ENCODE data around the gene ING1.
"Not testable (repeated sequence)": the region's sequence is repeated elsewhere in the genome, so short reads cannot be mapped to it uniquely, and the experiment has no call there.

ING1 gene

DNA sequence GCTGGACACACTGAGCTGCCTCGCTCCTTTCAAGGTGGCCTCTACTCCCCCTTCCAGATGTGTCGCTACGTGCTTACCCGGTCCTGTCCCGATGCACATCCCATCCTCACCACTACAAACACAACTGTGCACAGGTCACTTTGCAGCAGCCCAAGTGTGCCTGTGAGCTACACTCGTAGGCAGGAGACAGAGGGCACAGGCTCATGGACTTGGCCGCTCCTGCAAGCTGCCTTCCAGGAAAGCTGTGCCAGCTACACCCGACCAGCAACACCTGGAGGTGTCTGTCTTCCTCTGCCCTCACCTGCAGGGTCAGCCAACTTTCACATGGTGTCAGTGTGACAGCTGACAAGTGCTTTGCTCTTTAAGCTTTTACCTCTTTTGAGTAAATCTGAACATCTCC lies 23.0 kb upstream of the ING1 start:
- in situ Hi-C loops (cut with MboI; ENCODE audit: low sequenced_read_pairs), result no loop called here

DNA sequence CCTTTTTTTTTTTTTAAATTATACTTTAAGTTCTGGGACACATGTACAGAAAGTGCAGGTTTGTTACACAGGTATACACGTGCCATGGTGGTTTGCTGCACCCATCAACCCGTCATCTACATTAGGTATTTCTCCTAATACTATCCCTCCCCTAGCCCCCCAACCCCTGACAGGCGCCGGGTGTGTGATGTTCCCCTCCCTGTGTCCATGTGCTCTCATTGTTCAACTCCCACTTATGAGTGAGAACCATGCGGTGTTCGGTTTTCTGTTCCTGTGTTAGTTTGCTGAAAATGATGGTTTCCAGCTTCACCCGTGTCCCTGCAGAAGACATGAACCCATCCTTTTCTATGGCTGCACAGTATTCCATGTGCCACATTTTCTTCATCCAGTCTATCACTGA lies 17.7 kb upstream of the ING1 start:
- in situ Hi-C loops (cut with MboI; ENCODE audit: low sequenced_read_pairs), result not testable (repeated sequence)

DNA sequence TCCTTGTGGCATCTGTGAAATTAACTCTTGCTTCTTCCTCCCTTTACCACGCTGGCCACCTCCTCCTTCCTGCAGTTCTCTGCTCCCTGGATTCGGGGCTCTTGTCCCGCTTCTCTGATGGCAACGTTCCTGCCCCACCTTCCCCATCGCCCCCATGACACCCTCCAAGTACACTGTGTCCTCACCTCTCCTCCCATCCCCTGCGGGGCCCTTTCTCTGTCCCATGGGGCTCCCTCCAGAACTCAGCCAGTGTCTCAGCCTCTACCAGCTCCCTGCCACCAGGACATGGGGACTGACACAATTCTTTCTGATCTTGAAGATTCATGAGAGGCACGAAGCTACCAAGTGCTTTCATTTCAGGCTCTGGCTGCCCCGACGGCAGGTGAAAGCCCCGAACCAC lies 16.7 kb upstream of the ING1 start:
- in situ Hi-C loops (cut with MboI; ENCODE audit: low sequenced_read_pairs), result no loop called here

DNA sequence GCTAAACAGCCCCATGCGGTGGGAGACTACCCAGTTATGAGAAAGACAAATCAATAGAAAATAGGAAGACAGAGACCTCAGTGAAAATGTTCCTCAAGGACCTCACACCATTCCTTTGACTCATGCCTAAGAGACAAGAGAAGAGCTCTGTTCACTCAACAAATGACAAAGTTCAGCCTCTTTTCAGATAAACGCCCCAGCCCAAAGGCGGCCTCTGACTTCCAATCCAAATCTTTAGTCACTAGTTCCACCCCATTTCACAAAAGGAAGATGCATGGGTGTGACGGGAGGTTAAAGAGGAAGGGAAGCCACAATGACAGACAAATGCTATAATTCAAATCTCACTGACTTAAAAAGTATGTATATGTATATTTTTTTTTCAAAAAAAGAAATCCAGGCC lies 15.7 kb upstream of the ING1 start:
- in situ Hi-C loops (cut with MboI; ENCODE audit: low sequenced_read_pairs), result no loop called here

DNA sequence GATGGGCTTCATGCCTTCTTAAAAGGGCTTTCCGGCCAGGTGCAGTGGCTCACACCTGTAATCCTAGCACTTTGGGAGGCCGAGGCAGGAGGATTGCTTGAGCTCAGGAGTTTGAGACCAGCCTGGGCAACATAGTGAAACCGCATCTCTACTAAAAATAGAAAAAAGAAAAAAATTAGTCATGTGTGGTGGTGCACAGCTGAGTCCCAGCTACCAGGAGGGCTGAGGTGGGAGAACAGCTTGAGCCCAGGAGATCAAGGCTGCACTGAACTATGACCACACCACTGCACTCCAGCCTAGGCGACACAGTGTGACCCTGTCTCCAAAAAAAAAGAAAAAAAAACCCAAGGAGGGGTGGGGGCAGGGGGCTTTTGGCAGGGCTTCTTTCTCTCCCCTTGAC lies 14.8 kb upstream of the ING1 start:
- in situ Hi-C loops (cut with MboI; ENCODE audit: low sequenced_read_pairs), result no loop called here

DNA sequence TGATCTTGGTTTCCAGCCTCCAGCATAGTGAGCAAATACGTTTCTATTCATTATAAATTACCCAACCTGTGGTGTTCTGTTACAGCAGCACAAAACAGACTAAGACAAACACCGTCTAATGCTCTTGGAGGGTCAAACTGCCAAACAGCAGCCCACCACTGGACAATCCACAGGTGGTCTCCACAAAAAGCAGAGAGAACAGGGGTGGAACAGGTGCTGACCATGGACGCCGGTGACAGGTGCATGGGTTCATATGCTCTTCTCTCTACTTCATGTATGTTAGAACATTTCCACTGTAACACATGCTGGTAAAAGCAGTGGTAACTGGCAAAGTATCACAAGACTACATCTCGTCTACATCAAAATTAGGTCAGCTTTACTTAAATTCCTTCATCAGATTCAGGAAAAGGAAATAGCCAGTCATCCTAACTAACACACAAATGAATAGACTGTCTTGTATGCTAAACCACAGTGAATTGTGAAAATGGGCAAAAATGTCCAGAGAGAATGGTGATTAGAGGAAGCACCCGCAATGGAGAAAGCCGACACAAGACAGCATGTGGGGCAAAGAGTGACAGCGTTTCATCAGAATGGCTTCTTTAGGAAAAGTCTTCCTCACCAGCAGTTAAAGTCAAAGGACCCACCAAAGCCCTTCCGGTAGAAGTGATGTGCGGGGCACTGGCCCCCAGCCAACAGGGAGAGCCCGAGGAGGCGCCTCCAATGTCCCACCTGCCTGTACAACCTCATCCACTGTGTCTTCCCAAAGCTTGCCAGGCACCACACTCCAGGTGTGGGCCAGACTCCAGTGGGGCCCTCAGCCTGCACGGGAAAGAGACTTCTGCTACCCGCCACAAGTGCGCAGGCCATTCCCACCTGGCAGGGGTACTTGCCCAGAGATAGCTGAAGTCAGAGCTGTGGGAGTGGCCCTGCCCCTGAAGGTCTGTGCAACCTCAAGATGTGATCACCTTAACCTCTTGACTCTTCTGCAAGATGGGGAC lies 14.1 kb upstream of the ING1 start:
- in situ Hi-C loops (cut with MboI; ENCODE audit: low sequenced_read_pairs), result no loop called here

DNA sequence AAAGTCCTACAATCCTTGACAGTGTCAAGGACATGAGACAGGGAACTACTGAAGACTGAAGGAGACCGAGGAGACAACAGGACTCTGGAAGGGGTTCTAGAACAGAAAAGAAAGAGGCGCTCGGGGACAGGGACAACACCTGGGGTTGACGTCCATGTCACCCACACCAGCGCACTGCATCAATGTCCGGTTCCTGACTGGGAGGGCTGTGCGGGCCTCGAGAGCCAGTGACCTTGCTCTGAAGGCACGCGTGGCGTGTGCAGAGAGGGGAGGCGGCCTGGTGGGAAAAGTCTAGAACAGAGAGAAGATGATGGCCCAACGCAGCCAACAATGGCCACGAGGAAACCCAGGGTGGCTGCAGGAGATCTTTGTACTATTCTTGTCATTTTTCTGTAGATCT lies 13.3 kb upstream of the ING1 start:
- in situ Hi-C loops (cut with MboI; ENCODE audit: low sequenced_read_pairs), result no loop called here

DNA sequence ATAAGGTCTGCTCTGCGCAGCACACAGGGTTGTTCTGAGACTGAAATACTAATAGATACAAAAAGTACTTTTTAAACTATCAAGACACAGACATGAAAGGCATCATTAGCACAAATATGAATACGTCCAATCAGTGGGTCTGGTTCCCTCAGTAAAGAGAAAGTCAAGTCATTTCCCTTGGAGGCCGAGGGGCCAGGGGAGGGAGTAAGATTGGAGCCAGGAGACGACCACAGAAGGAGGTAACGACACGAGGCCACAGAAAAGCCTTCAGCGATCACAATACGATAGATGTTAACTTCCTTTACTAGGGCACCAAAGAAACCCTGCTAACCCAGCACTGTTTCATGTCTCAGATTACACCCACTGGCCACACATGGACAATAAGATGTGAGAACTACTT lies 12.9 kb upstream of the ING1 start:
- in situ Hi-C loops (cut with MboI; ENCODE audit: low sequenced_read_pairs), result no loop called here

DNA sequence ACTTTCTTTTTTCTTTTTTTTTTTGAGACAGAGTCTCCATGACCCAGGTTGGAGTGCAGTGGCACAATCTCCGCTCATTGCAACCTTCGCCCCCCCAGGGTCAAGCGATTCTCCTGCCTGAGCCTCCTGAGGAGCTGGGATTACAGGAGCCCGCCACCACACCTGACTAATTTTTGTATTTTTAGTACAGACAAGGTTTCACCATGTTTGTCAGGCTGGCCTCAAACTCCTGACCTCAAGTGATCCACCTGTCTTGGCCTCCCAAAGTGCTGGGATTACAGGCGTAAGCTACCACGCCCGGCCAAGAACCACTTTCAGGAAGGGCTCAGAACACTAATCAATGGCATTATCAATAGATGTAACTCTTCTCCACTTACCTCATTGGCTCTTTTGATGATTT lies 12.4 kb upstream of the ING1 start:
- in situ Hi-C loops (cut with MboI; ENCODE audit: low sequenced_read_pairs), result not testable (repeated sequence)

DNA sequence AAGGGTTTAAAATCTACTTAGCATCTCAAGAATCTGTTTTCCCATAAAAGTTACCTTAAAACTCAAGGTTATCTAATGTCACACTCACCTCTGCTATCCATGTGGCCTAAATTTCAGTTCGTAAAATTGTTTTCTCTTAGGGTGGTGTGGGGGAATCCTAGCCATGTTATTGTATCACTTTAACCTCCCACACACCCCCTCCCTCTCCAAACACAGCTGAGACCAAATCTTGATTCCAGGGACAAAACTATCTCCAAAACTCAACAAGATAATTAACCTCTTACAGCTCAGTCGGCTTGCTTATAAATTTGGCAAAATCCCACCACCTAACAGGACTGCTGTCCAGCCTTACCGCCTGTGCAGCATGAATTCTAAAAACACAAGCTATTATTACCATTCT lies 11.4 kb upstream of the ING1 start:
- in situ Hi-C loops (cut with MboI; ENCODE audit: low sequenced_read_pairs), result no loop called here

DNA sequence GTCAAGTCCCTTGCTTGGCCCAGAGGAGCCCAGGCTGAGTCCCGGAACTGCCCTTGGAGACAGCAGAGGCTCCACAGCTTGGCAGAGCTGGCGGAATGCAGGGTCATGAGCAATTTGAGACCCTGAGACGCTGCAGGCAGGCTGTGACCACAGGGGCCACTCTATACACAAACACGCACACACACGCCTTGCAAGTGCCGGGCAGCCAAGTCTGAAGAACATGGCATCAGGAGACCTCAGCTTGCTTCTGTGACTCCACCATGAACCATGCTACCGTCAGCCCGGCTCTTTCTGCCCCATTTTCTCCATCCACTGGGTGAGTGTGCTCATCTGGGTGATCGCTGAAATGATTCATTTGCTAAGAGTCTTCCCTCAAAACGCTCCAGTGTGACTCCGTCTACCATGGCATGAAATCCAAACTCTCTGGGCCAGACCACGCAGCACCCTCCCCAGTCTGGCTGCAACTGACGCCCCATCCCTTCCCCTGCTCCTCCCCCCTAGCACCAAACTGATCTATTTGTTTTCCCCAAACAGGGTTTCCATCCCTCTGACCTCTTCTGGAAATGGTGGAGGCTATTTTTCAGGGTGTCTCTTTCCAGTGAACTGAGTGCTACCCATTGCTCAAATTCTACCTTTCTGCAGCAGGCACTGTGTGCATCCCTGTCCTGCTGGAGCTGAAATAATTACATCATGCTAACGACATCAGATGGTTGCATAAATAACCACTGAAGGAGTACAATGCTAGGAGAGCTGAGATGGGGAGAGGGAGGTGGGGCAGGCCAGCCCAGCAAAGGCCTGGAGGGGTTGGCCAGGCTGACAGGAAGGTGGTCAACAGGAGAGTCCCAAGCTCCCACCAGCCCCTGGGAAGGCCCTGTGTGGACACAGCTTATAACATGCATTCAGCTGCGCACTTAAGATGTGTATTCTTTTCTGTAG lies 10.6 kb upstream of the ING1 start:
- in situ Hi-C loops (cut with MboI; ENCODE audit: low sequenced_read_pairs), result no loop called here

DNA sequence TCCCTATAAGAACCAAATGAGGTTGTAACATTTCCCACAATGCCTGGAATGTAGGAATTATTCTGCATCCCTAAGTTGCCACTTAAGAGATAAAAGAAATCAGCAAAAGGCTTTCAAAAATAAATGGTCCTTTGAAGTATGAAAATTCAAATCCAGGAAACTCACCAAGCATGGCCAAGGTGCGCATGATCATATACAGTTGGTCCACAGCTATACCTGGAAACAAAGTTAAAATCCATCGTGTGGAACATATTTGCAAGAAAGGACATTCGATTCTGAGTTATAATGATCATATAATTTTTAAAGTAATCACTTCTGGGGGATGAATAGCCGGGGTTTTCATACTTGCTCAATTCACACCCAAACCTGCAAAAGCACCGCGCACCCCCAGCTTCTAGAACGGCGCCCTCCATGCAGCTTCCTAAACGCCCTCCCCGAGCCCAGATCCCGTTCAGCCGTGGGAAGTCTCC lies 8.1 kb upstream of the ING1 start:
- in situ Hi-C loops (cut with MboI; ENCODE audit: low sequenced_read_pairs), result no loop called here

DNA sequence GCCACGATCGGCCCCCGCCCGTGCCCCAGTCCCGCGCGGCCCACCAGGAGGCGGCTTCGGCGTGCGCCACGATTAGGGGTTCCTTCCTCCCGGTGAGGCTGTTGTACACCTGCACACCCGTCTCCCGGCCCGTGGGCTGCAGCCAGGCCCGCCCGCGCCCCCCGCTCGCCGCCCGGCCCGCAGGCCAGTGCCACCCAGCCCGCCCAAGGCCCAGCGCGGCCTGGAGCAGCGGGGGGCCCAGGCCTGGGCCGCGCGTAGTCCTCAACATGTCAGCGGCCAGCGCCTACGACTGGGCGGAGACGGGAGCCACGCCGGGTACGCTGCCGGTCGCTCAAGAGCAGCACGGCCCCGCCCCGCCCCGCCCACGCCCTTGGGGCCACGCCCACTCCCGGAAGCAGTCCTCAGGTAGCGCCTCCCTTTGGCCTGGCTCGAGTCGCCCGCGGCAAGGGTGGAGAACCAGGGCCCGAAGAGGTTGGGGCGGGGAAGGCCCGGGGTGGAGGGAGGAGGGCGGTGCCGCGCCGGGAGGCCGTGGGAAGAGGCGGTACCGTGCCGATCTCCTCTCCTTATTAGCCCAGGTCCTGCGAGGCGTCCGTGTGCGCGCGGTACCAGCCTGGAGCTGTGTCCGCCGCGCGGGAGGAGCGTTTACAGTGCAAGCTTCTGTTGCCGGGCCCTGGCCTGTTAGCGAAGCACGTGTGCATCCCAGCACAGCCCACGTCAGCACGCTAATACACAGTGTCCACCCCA lies 7.5 kb upstream of the ING1 start, which contains the start of gene CARS2:
TSS of gene CARS2 (minus strand) at position 291 of the 744 bp plus-strand sequence. CDS start at position 268, 23 bp downstream.
- in situ Hi-C loops (cut with MboI; ENCODE audit: low sequenced_read_pairs), result no loop called here

DNA sequence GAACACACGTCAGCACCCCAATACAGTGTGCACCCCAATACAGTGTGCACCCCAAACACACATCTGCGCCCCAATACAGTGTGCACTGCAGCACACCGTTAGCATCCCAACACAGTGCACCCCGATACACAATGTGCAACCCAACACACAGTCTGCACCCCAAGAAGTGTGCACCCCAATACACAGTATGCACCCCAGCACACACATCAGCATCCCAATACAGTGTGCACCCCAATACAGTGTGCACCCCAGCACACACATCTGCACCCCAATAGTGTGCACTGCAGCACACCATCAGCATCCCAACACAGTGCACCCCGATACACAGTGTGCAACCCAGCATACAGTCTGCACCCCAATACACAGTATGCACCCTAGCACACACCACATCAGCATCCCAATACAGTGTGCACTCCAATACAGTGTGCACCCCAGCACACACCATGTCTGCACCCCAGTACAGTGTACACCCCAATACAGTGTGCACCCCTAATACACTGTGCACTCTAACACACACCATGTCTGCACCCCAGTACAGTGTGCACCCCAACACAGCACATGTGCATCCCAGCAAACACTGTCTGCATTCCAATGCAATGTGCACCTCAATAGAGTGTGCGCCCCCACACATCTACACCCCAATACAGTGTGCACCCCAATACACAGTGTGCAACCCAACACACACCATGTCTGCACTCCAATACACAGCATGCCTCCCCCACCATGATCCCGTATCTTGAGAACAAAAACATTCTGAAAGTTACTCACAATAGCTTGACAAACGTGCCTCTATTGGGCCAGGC lies 6.7 kb upstream of the ING1 start:
- in situ Hi-C loops (cut with MboI; ENCODE audit: low sequenced_read_pairs), result no loop called here

DNA sequence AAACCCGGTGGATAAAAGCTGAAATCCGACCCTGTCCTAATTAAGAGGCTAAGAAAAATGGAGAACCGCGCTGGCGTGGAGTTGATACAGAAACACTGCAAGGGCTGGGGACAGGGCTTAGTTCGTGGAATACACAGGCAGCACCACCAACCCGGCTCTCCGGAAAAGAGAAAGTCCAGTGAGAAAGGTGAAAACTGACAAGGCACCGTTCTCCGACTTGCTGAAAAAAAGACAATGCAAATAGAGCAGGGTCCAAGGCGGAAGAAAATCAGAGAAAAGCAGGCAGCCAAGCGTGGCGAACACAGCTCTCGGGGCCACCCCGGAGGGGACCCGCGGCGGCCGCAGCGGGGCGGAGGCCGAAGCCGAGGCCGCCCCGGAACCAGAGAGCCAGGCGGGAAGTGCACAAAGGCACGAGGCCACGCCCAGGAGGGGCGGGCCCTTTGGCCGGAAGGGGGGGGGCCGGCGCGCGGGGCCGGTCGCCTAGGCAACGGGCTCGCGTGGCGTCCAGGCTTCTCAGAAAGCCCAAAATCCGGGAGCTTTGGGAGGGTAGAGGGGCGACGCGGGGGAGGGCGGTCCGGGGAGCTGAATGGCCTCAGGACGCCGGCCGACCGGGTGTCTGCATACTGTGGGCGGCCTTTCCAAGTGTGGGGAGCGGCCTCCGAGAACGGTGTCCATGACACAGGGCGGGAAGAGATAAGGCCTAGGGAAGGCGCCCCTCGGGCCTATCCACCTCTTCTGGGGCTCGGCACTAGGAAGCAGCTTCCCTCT lies 1.2 kb upstream of the ING1 start:
- in situ Hi-C loops (cut with MboI; ENCODE audit: low sequenced_read_pairs), result no loop called here

DNA sequence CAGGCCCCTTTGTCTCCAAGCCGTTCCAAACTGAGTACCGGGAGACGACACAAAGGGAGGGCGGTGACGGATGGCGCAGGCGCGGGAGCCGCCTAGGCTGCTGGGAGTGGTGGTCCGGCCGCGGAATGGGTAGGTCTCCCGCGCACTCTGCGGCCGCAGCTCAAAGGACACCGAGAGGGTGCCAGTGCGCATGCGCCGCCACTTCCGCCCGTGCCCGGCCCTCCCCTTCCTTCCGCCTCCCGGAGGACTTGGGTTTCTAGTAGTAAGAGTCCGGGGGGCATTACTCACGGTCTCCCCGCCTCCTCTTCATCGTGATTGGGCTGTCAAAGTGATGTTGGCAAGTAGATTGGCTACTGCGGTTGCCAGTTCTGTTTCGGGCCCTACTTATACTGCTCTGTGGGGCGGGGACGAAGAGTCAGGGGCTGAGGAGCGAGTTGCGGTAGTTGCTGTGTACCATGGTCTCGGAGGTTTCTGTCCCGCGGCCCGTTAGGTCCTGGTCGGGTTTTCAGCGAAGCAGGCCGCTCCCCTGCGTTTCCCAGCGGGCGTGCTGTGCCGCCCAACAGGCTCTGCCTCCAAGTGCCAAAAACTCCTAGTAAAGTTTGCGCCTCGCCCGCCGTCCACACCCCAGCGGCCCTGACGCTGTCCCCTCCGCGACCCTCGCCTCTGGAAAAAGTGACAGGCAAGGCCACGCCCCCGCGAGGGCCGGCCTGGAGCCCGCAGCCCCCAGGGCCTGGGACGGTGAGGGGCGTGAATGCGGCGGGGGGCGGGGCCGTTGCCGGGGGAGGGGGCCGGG lies 455 bp upstream of the ING1 start:
- in situ Hi-C loops (cut with MboI; ENCODE audit: low sequenced_read_pairs), result no loop called here

DNA sequence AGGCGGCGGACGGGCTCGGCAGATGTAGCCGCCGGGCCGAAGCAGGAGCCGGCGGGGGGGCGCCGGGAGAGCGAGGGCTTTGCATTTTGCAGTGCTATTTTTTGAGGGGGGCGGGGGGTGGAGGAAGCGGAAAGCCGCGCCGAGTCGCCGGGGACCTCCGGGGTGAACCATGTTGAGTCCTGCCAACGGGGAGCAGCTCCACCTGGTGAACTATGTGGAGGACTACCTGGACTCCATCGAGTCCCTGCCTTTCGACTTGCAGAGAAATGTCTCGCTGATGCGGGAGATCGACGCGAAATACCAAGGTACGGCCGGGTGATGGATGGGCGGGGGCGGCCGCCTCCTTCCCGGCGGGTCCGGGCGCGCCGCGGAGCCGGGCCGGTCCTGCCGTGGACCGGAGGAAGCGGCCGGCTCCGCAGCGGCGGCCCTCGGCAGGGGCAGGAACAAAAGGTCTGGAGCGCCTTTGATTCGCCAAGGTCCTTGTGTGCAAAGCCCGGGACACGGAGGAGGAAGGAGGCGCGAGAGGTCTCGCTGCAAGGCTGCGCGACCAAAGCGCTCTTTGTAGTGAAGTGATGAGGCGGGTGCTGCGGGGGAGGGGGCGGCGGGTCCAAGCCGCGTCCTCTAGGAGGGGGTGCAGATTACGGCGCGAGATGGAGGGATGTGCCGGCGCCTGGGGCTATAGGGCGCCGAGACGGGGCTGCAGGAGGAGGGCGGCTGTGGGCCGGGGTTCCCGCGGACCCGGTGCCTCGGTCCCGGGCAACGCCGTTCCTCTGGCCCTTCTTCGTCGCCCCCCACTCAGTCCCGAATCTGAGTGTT lies 689 bp downstream of the ING1 start:
- in situ Hi-C loops (cut with MboI; ENCODE audit: low sequenced_read_pairs), result no loop called here

Data from HL-60/S4 treated with retinoic acid at 250 ng/mL for 4 days and 3 days (cell line).